HEK293T (cell line): Measurements from ENCODE around the gene TRIM28.

Experiments used
- CTCF ChIA-PET: fragments of 350-600 bp; formaldehyde crosslinking; extraction: SDS; loops from one replicate; lab custom pipeline; 2021; ENCODE audit warnings: antibody characterized with exemption, inconsistent platforms; lab: Yijun Ruan, JAX
- POLR2A ChIA-PET: fragments of 350-600 bp; formaldehyde crosslinking; extraction: SDS; loops from one replicate; lab custom pipeline; 2020; ENCODE audit warnings: antibody characterized with exemption, inconsistent platforms; lab: Yijun Ruan, JAX
- DNase-seq: peaks from one replicate; pipeline ENCODE4 v3.0.0; 2012; ENCODE audit warnings: mixed read lengths; ENCODE audit errors: extremely low spot score
- ARNT ChIP-seq: fragments of 450-650 bp; IDR thresholded peaks from 2 replicates; pipeline ENCODE4 v1.6.1; 2017; ENCODE audit warnings: mild to moderate bottlenecking
- BHLHE40 ChIP-seq: fragments of 450-650 bp; IDR thresholded peaks from 2 replicates; pipeline ENCODE4 v1.6.1; 2016; ENCODE audit warnings: mild to moderate bottlenecking, moderate library complexity, borderline replicate concordance
- CTBP1 ChIP-seq: fragments of 450-650 bp; IDR thresholded peaks from 2 replicates; pipeline ENCODE4 v1.6.1; 2016; ENCODE audit warnings: borderline replicate concordance
- ELF4 ChIP-seq: fragments of 450-650 bp; IDR thresholded peaks from 2 replicates; pipeline ENCODE4 v1.6.1; 2017; ENCODE audit warnings: antibody characterized with exemption
- FOXA1 ChIP-seq: fragments of 450-650 bp; IDR thresholded peaks from 2 replicates; pipeline ENCODE4 v1.6.1; 2016; ENCODE audit warnings: mild to moderate bottlenecking
- FOXK2 ChIP-seq: fragments of 450-650 bp; IDR thresholded peaks from 2 replicates; pipeline ENCODE4 v1.6.1; 2016; ENCODE audit warnings: mild to moderate bottlenecking
- FOXM1 ChIP-seq: fragments of 450-650 bp; IDR thresholded peaks from 2 replicates; pipeline ENCODE4 v1.6.1; 2017; ENCODE audit warnings: mild to moderate bottlenecking, borderline replicate concordance
- HDGF ChIP-seq: fragments of 450-650 bp; IDR thresholded peaks from 2 replicates; pipeline ENCODE4 v1.6.1; 2017; ENCODE audit warnings: antibody characterized with exemption, borderline replicate concordance
- L3MBTL2 ChIP-seq: fragments of 450-650 bp; conservative IDR thresholded peaks from 2 replicates; pipeline ENCODE4 v1.6.1; 2016; ENCODE audit warnings: mild to moderate bottlenecking
- LEF1 ChIP-seq: fragments of 450-650 bp; IDR thresholded peaks from 2 replicates; pipeline ENCODE4 v1.6.1; 2017; ENCODE audit warnings: mild to moderate bottlenecking, borderline replicate concordance
- NFRKB ChIP-seq: fragments of 450-650 bp; IDR thresholded peaks from 2 replicates; pipeline ENCODE4 v1.6.1; 2016; ENCODE audit warnings: mild to moderate bottlenecking, moderate library complexity
- SP1 ChIP-seq: fragments of 450-650 bp; IDR thresholded peaks from 2 replicates; pipeline ENCODE4 v1.6.1; 2017
- SUZ12 ChIP-seq: fragments of 450-650 bp; IDR thresholded peaks from 2 replicates; pipeline ENCODE4 v1.6.1; 2016; ENCODE audit warnings: mild to moderate bottlenecking
- TARDBP ChIP-seq: fragments of 450-650 bp; IDR thresholded peaks from 2 replicates; pipeline ENCODE4 v1.6.1; 2016
- ZNF384 ChIP-seq: fragments of 450-650 bp; IDR thresholded peaks from 2 replicates; pipeline ENCODE4 v1.6.1; 2016
- TF ChIP-seq, protein P1 (sequence below): fragments of 450-650 bp; IDR thresholded peaks from 2 replicates; pipeline ENCODE4 v1.6.1; 2016

TRIM28 gene

DNA sequence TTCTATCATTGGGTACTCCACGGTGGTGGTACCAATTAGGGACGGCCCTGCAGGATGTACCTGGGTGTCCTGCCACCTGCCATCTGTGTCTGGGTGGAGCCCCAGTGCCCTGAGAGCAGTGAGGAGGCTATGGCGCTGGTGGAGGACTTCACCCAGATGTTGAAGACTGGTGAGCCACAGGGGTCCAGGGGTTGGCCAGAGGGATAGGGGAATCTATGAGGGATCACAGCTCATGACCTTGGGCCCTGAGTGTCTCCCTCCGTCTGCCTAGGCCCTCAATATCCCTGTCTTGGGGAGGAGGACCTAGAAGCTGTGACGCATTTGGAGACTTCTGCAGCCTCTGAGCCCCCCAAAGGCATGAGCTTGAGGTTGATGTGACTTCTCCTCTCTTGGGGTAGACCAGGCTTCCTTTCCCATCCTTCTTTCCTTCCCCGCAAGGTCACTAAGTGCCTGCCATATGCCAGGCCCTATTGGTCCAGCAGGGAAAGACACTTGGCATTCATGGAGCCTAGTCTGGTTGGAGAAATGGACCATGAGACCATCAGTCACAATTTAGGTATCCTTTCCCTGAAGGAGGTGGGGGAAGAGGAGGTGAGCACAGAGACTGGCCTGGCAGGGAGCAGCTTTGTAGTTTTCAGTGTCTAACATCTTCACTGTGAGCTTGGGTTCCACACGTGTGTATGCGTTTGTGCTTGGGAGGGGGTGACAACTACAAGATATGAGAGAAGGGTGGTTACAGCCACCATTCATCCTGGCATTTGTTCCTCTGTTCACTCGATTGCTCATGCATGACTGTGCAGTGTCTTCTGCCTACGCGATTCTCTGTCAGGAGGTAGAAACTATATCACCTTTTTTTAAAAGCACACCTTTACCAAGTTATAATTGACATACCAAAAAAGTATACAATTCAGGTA is 34.4 kb downstream of the TRIM28 start:
- ChIA-PET POLR2A (interaction anchor here (1.1 to 1.5 kb wide), 3 partner anchors 24 to 58 kb away, joined by 3 to 6 read pairs (median 3); partner anchors contain the start of genes CHMP2A, TRIM28 and ZBTB45), CTCF (no interaction called here)
- TF ChIP-seq CTBP1 (no peak), BHLHE40 (no peak), TARDBP (no peak), FOXM1 (no peak), ELF4 (no peak), ARNT (no peak), FOXA1 (no peak), ZNF384 (no peak), L3MBTL2 (no peak)
- TF ChIP-seq, protein P1, sequence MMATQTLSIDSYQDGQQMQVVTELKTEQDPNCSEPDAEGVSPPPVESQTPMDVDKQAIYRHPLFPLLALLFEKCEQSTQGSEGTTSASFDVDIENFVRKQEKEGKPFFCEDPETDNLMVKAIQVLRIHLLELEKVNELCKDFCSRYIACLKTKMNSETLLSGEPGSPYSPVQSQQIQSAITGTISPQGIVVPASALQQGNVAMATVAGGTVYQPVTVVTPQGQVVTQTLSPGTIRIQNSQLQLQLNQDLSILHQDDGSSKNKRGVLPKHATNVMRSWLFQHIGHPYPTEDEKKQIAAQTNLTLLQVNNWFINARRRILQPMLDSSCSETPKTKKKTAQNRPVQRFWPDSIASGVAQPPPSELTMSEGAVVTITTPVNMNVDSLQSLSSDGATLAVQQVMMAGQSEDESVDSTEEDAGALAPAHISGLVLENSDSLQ = no peak
- no peak for DNase-seq

DNA sequence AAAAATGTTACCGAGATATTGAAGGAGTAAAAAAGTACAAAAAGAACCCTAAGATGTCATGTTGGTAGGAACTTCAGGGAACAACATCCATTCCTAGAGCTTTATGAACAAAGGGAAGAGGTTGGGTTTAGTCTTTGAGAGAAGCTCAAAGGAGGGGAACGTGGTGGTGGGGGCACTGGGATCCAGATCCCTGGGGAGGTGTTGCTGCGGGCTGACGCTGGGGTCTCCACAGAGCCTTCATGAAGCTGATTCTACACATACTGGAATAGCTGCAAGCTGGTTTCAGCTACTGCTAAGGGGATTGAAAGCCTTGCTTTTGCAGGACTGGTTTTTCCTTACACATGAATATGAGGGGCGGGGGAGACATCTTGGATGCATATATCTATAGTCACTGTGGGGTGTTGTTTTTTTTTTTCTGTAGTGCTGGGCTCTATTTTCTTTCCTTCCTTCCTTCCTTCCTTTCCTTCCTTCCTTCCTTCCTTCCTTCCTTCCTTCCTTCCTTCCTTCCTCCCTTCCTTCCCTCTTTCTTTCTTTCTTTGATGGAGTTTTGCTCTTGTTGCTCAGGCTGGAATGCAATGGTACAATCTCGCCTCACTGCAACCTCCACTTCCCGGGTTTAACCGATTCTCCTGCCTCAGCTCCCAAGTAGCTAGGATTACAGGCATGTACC is 35.7 kb downstream of the TRIM28 start:
- ChIA-PET CTCF (interaction anchor here (1.8 kb wide), 1 partner anchor 24 kb away, joined by 4 read pairs; the partner anchor contains the start of gene CHMP2A), POLR2A (interaction anchor here (1.5 to 2.2 kb wide), 3 partner anchors 24 to 60 kb away, joined by 6 to 21 read pairs (median 9); partner anchors contain the start of genes CHMP2A and ZBTB45)
- TF ChIP-seq CTBP1 = no peak
- TF ChIP-seq SP1 = no peak
- TF ChIP-seq FOXK2 = no peak
- TF ChIP-seq L3MBTL2 = no peak
- TF ChIP-seq TARDBP = no peak
- TF ChIP-seq SUZ12 = no peak
- TF ChIP-seq ELF4 = no peak
- TF ChIP-seq FOXA1 = no peak
- no peak for TF ChIP-seq FOXM1
- no peak for TF ChIP-seq LEF1
- DNase-seq = no peak

DNA sequence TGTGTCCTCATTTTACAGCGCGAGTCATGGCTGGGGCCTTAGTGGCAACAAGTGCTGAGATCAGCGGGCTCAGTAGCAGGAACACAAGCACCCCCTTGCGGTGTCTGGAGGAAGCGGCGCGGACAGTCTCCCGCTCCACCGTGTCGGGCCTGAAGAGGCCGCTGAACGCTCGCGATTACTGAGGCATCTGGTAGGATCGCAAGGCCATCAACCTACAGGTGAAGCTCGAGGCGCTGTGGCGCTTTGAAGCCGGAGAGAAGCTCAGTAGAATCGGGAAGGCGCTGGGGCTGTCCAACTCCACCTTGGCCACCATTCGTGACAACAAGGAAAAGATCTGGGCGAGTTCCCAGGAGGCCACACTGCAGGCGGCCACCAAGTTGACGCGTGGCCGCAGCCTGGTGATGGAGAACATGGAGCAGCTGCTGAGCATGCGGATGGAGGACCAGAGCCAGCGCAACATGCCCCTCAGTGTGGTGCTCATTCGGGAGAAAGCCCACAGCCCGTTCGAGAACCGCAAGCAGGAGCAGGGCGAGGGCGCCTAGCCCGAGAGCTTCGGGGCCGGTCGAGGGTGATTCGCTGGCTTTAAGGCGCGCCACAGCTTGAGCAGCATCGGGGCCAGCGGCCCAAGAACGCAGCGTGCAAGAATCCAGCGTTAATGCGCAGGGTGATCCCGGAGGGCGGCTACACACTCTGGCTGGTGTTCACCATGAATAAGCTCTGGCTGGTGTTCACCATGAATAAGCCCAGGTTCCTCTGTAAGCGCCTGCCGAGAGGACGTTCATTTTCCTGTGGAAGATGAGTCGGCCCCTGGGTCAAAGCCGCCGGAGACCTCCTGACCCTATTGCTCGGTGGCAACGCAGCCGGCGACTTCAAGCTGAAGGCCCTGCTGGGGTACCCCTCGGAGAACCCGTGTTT is 37.6 kb downstream of the TRIM28 start:
- ChIA-PET CTCF (interaction anchor here (1.0 to 1.9 kb wide), 2 partner anchors 60 to 62 kb away, joined by 3 to 8 read pairs; partner anchors contain the start of gene ZBTB45), POLR2A (interaction anchor here (0.6 to 2.2 kb wide), 6 partner anchors 23 to 194 kb away, joined by 3 to 21 read pairs (median 10); partner anchors contain the start of genes CHMP2A, TRIM28, UBE2M and ZBTB45)
- peak; percentile 85 for DNase-seq
- TF ChIP-seq FOXK2 (no peak), L3MBTL2 (peak; percentile 63)

DNA sequence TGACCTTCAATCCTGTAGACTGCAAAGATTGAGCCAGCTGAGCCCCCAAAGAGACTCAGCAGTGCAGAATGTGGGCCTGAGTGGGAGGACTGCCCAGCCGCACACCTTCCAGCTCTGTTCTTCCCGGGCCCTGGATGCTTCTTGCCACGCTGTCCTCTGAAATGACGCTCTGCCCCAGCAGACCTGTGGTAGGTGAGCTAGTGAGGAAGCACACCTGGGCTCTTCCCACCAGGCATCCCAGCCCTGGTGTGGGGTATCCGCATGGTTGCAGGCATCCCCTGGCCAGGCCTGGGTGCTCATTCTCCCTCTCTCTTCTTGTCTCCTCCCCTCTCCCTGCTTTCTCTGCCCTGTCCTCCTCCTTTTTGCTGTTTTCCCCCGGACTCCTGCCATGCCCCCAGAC is 39.1 kb downstream of the TRIM28 start:
- no peak for DNase-seq
- TF ChIP-seq ELF4 (no peak), L3MBTL2 (no peak), SUZ12 (no peak), ZNF384 (no peak), HDGF (no peak), FOXK2 (no peak), FOXM1 (no peak), SP1 (no peak), NFRKB (no peak), FOXA1 (no peak), CTBP1 (no peak), BHLHE40 (no peak), ARNT (no peak), LEF1 (no peak), TARDBP (no peak)
- TF ChIP-seq, protein P1 = no peak
- CTCF ChIA-PET = interaction anchor here (0.6 kb wide), 1 partner anchor 28 kb away, joined by 3 read pairs; the partner anchor contains the start of gene CHMP2A
- POLR2A ChIA-PET = no interaction called here

DNA sequence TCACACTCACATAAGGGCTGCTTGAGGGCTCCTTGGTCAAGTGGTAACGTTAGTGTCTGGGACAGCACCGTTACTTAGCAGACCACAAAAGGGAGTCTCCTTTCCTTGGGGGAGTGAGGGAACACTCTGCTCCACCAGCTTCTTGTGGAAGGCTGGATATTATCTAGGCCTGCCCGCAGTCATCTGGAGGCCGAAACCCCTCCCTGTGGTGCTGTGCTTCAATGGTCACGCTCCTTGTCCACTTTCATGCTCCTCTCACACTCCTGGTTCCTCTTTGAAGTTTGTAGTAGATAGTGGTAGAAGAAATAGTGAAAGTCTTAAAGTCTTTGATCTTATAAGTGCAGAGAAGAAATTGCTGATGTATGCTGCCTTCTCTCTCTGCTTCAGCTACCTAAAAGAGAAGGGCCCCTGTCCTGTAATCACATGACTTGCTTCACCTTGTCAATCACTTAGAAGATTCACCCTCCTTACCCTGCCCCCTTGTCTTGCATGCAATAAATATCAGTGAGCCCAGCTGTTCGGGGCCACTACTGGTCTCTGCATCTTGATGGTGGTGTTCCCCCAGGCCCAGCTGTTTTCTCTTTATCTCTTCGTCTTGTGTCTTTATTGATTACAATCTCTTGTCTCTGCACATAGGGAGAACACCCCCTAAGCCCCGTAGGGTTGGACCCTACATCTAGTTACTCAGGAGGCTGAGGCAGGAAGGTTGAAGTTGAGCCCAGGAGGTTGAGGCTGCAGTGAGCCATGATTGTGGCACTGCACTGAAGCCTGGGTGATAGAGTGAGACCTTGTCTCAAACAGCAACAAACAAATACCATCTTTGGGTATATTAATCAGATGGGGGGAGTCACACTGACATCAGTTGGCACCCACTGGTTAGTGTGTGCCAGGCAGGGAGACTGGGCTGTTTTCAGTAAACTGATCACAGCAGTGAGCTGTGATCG is 40.9 kb downstream of the TRIM28 start:
- ChIA-PET CTCF (no interaction called here), POLR2A (interaction anchor here (1.0 kb wide), 1 partner anchor 65 kb away, joined by 4 read pairs; the partner anchor contains the start of gene ZBTB45)
- TF ChIP-seq SP1 (no peak), LEF1 (no peak), BHLHE40 (no peak)
- no peak for DNase-seq
